GM12864 (cell line): Measurements from ENCODE around the gene NUDT1.

Experiments used
- DNase-seq: peaks from one replicate; pipeline ENCODE4 v3.0.0-alpha.2; 2011; ENCODE audit warnings: low read depth
- H3K4me3 ChIP-seq: 2 replicates; pipeline ENCODE4 v1.5.1; 2011; ENCODE audit warnings: mild to moderate bottlenecking, low read depth, low read length, control low read depth
- CTCF ChIP-seq: IDR thresholded peaks from 2 replicates; pipeline ENCODE4 v1.5.1; 2011; ENCODE audit warnings: low read depth, mild to moderate bottlenecking, moderate library complexity, low read length, control low read depth, inconsistent platforms; ENCODE audit errors: missing control alignments

The NUDT1 gene

DNA sequence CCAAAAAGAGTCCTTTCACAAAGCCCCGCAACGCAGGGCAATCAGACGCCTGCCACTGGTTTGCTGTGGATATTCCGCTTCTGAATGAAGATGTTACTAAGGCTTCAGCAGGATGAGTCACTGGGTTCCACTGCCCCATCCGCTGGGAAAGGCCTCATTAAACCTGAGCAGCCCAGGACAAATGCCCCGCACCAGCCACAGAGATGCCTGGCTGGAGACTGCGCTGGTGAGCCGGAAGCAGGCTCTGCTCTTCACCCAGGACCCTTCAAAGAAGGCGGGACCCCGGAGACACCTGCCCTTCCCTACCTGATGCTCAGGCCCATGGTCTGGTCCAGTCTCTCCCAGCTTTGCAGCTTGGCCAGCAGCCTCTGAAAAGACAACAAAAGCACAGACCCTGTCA, 29.1 kb upstream of the NUDT1 start:
- DNase-seq: no peak
- no peak overlapping the region for H3K4me3 ChIP-seq
- no peak for TF ChIP-seq CTCF

GRCh38 chr7:2213551-2214215, 28.3 kb upstream of the NUDT1 start:
- TF ChIP-seq CTCF: no peak
- no peak for DNase-seq
- no peak overlapping the region for H3K4me3 ChIP-seq

GRCh38 chr7:2214636-2215035, 27.4 kb upstream of the NUDT1 start:
- H3K4me3 ChIP-seq: no peak overlapping the region
- no peak for DNase-seq
- TF ChIP-seq CTCF: no peak

DNA sequence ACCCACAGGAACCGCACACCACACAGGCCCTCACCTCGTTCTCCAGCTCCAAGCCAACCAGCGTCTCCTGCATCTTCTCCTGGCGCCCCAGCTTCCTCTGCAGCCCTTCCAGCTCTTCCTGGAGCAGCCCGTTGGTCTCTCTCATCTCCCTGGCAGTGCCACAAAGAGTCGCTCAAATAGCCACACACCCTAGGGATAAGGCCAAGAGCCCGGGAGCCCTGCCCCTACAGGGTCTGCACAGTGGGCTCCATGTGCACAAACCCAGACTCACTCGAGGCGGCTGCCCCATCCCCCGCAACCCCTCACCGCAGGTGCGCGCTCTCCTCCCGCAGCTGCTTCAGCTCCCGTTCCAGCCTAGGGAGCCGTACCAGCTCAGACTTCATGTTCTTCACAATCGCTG, 26.2 kb upstream of the NUDT1 start:
- DNase-seq: no peak
- no peak overlapping the region for H3K4me3 ChIP-seq
- TF ChIP-seq CTCF: no peak

- no peak overlapping the region for H3K4me3 ChIP-seq
These were observed 24.8 kb upstream of the NUDT1 start for GRCh38 chr7:2217206-2217605.

GRCh38 chr7:2217716-2218443, 24.1 kb upstream of the NUDT1 start:
- no peak for TF ChIP-seq CTCF
- H3K4me3 ChIP-seq: no peak overlapping the region
- DNase-seq: no peak

More at GRCh38 chr7:2217206-2217605, 24.8 kb upstream of the NUDT1 start:
- DNase-seq: no peak
- no peak for TF ChIP-seq CTCF

DNA sequence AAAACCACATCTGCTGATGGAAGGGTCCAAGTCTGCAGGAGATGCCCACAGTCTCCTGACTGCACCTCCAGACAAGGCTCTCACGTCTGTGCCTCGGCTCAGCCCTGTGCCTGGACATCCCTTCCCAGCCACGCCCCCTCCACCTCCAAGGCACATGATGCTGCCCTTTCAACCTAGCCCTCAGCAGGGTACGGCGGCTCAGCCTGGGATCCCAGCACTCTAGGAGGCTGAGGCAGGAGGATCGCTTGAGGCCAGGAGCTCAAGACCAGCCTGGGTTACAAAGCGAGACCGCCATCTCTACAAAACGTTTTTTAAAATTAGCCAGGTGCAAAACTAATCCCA, 23.6 kb upstream of the NUDT1 start:
- no peak overlapping the region for H3K4me3 ChIP-seq
- no peak for DNase-seq
- TF ChIP-seq CTCF: no peak
